ENCODE results near the gene TRPV6.

DNA sequence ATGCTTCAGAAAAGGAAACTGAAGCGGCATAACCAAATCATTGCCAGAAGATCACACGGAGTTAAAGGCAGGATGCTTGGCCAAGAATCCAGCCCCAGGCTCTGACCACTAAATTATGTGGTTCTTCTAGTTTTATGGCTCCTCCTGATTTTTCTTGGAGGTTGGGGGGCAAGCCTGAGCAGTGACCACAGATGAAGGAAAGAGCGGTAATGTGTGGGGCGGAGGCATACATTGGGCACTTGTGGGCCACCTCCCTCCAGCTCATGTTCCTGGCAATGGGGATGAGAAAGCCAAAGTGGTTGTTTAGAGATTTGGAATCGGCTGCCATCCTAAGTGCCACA lies 3.2 kb downstream of the TRPV6 start:
- TF ChIP-seq, protein P1, sequence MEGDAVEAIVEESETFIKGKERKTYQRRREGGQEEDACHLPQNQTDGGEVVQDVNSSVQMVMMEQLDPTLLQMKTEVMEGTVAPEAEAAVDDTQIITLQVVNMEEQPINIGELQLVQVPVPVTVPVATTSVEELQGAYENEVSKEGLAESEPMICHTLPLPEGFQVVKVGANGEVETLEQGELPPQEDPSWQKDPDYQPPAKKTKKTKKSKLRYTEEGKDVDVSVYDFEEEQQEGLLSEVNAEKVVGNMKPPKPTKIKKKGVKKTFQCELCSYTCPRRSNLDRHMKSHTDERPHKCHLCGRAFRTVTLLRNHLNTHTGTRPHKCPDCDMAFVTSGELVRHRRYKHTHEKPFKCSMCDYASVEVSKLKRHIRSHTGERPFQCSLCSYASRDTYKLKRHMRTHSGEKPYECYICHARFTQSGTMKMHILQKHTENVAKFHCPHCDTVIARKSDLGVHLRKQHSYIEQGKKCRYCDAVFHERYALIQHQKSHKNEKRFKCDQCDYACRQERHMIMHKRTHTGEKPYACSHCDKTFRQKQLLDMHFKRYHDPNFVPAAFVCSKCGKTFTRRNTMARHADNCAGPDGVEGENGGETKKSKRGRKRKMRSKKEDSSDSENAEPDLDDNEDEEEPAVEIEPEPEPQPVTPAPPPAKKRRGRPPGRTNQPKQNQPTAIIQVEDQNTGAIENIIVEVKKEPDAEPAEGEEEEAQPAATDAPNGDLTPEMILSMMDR (IDR thresholded peaks at IDR 0.05), result no peak
- no peak for TF ChIP-seq POLR2A (IDR thresholded peaks at IDR 0.05)
